HG02973 (cell line): ENCODE data around the gene PRKG1.

Source experiments
- ATAC-seq: cut with Tn5 transposase; IDR thresholded peaks from one replicate; pipeline ENCODE4 v1.9.1; 2021; ENCODE audit warnings: moderate library complexity; ENCODE audit not compliant: unreplicated experiment

The PRKG1 gene

GRCh38 chr10:51951601-51952000 lies 877.3 kb downstream of the PRKG1 start:
- no peak for ATAC-seq

GRCh38 chr10:51952056-51952455 lies 877.8 kb downstream of the PRKG1 start:
- no peak for ATAC-seq

- ATAC-seq, result no peak
Measured at GRCh38 chr10:51955696-51956095, 881.4 kb downstream of the PRKG1 start.

GRCh38 chr10:51956822-51957221 lies 882.5 kb downstream of the PRKG1 start:
- ATAC-seq, result no peak

DNA sequence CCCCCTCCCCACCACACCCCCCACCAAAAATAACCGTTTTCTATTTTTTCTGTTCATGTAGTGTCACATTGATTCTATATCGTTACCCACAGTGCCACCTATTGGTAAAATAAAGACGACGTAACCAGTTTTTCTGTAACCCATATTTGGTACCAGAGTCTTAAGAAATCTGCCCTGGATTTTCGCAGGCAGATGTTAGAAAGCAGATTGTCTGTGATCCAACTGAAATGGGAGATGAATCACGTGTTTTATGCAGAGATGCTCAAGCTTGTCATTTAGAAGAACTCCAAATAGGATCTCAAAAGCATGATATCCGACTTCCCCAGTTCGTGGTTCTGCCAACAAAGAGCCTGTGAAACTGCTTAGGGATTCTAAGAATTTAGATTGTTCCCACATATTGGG lies 886.2 kb downstream of the PRKG1 start:
- ATAC-seq, result no peak

- ATAC-seq, result no peak
Measured at GRCh38 chr10:51961401-51961800, 887.1 kb downstream of the PRKG1 start.

DNA sequence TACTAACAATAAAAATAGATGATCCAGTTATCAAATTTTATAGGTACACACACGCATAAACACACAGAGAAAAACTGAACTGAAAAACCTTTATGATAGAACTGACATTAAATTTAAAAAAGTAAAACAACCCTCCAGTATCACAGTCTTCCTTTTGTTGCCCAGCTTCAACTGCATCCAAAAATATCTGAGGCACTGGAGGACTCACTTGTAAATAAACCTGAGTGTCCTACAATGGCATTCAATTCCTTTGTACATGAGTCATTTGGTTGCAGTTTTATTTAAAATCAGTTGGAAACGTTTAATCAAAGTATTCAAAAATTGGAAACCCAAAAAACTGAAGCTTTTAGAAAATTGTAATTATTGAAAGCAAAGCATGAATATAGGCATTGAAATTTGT lies 890.3 kb downstream of the PRKG1 start:
- no peak for ATAC-seq

- no peak for ATAC-seq
Measured at GRCh38 chr10:51965451-51965850, 891.2 kb downstream of the PRKG1 start.

DNA sequence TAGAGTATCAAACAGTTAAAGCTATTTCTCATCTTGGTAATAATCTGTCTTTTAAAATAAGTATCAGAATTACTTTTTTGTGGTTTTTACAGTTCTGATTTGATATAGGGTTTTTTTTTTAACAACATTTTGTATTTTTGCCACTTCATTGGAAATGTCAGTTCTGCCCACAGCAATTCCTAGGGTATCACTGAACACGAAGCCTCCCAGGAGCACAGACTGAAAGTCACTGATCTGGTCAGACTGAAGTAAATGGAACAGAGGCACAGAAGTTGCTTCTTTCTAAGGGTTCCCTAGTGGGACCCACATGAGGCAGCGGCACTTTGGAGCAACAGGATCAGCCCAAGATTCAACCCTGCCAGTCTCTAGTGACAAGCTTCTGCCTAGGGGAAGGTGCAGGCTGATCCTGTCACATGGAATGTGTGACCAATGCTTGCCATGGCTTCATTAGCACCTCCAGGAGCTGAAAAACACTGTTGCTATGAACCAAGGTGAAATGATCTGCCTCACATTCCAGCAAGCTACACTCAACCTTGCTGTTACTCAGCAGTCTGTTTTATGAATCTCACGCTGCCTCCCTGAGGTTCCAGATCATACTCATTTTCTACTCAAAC lies 898.6 kb downstream of the PRKG1 start:
- ATAC-seq, result no peak

- no peak for ATAC-seq
Measured at GRCh38 chr10:51980752-51981151, 906.5 kb downstream of the PRKG1 start.

- ATAC-seq, result no peak
Measured at GRCh38 chr10:51981731-51982130, 907.4 kb downstream of the PRKG1 start.

- ATAC-seq, result no peak
Measured at GRCh38 chr10:51983481-51983880, 909.2 kb downstream of the PRKG1 start.

- ATAC-seq, result no peak
Measured at GRCh38 chr10:51985336-51985735, 911.0 kb downstream of the PRKG1 start.

DNA sequence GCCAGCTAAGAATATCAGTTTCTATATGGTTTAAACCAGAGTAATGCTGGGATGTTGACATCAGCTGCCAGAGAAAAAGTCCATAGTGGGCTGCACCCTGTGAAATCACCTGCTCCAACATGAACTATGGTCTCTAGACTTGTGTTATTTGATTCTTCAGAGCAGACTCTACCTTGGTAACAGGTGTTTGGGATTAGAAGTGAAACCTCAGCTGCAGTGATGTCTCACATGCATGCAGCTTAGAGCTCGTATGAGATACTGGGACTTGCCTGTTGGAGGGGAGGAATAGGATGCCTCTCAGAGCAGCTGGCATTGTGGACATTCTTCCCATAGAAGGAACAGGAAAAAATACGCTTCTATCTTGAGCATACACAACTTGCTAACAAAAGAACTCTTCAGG lies 912.2 kb downstream of the PRKG1 start:
- no peak for ATAC-seq

DNA sequence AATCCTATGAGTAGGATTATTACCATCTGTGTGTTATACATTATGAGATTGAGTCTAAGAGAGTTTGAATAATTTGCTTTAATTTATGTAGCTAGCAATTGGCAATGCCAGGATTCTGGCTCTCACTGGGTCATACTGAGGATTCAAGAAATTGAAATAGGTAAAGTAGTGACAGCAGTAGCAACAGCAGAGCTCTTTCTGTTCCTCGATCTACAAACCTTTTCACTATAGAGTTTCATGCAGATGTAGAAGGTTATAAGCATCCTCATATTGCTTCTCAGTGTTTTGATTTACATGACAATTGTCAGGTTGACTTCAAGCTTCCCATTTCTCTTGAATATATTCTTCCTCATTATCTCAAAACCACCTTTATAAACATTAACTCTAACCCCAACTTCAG lies 919.2 kb downstream of the PRKG1 start:
- no peak for ATAC-seq

DNA sequence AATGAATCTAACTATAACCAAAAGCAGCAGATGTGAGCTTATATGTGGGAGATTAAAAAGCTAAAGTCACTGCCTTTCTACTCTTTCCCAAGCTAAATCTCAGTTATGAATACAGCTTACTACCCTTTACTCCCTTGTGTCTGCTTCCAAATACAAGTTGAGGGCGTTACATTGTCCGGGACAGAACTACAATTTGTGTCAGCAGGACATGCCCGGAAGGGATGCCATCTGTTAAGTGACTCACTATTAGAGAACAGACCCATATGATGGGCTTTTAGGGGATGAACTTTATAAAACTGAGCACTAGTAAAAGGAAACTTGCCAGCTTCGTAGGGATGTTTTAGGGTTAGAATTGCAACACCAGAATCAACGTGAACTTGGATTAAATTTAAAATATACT lies 924.8 kb downstream of the PRKG1 start:
- ATAC-seq, result no peak

DNA sequence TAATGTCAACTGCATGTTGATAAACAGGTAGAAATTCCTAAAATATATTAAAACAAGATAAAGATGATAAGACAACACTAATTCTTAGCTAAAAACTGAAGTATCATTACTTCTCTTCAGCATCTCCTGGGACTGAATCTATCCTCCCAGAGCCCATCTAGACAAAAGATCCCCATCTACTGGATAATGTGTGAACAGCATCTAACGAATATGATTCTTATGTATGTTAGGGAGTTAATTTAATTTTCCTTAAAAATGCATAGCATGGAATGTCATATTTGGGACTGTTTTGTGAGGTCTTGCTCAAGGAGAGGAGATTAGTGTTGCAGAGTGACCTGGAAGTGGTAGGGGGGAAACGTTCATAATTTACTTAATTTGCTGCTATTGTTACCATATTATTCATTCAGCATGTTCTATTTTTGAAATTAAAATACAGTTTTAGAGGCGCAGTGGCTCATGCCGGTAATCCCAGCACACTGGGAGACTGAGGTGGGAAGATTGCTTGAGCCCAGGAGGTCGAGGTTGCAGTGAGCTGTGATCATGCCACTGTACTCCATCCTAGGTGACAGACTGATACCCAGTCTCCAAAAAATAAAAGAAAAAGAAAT lies 930.2 kb downstream of the PRKG1 start:
- peak; percentile 81 for ATAC-seq

DNA sequence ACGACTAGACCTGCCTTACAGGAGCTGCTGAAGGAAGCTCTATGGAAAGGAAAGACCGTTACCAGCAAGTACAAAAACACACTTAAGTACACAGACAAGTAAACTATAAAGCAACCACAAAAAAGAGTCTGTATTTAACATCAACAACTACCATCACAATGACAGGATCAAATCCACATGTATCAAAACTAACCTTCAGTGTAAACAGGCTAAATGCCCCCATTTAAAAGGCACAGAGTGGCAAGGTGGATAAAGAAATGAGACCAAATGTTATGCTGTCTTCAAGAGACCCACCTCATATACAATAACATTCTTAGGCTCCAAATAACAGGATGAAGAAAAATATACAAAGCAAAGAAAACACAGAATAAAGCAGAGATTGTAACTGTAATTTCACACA lies 932.8 kb downstream of the PRKG1 start:
- no peak for ATAC-seq

- ATAC-seq, result no peak
Measured at GRCh38 chr10:52011118-52011517, 936.8 kb downstream of the PRKG1 start.

DNA sequence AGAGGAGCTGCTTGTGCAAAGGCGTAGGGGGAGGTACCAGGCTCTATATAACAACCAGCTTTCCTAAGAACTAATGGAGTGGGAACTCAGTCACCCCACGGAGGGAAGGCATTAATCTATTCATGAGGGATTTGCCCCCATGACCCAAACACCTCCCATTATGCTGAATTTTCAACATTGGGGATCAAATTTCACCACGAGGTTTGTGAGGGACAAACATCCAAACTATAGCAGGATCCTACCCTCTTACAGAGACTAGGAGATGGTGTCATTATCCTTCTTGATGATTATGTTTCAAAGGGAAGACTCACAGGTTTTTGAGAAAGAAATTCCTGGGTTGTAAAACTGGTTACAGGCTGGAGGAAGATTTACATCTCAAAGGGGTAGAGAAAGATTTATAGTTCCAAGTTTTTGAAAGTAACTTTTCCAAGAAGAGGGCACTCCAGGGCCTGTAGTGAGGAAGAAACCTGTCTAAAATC lies 944.8 kb downstream of the PRKG1 start:
- ATAC-seq, result no peak

DNA sequence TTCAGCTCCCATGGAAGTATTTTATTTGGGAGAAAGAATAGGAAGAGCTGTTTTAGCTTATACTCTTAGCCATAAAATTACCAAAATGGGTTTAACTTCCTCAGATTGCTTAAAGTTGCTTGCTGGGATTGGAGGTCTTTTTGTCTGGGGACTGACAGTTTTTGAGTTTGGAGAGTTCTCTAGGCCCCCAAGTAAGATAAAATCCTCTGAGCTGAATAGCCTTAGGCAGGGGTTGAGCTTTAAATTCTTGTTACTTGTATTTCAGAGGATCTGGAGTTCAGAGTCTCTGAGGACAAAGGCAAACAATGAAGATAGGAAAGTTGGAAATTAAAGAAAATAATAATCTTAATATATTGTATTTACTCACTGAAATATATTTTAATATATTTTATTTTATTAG lies 945.4 kb downstream of the PRKG1 start:
- ATAC-seq, result no peak

- ATAC-seq, result no peak
Measured at GRCh38 chr10:52020173-52020572, 945.9 kb downstream of the PRKG1 start.

GRCh38 chr10:52020702-52021101 lies 946.4 kb downstream of the PRKG1 start:
- no peak for ATAC-seq
